Liver (tissue), 3 donors: ENCODE data around the gene EVI2A.

Experiments used
- ATF3 ChIP-seq: IDR thresholded peaks from 2 replicates; pipeline ENCODE4 v1.6.1; 2016; ENCODE audit warnings: antibody characterized with exemption
- CTCF ChIP-seq: fragments of 150-350 bp; IDR thresholded peaks from 2 replicates; pipeline ENCODE4 v1.5.1; 2017; ENCODE audit warnings: improper control_type of control experiment, low read depth, low read length; ENCODE audit not compliant: missing input control
- EGR1 ChIP-seq, 2 donors: IDR thresholded peaks; 2 replicates each; pipeline ENCODE4 v1.6.1; 2016 to 2018; ENCODE audit warnings: antibody characterized with exemption in 2 of 2, low read depth in 2 of 2
- HNF4A ChIP-seq, 2 donors: conservative IDR thresholded peaks; 2 replicates each; pipeline ENCODE4 v1.6.1; 2016; ENCODE audit warnings: antibody characterized with exemption in 2 of 2, mild to moderate bottlenecking in 2 of 2
- REST ChIP-seq: IDR thresholded peaks from 2 replicates; pipeline ENCODE4 v1.6.1; 2016; ENCODE audit warnings: antibody characterized with exemption, mild to moderate bottlenecking
- ZBTB33 ChIP-seq: IDR thresholded peaks from 2 replicates; pipeline ENCODE4 v1.6.1; 2016; ENCODE audit warnings: antibody characterized with exemption
- donor health status: healthy.
- donor health status: healthy.

GRCh38 chr17:31274252-31274651 lies 47.2 kb downstream of the EVI2A start:
- TF ChIP-seq CTCF (no peak), ZBTB33 (no peak), REST (peak; percentile 36), HNF4A (conservative IDR thresholded peaks at IDR 0.05) (peak; percentile 31 to 32), EGR1 (IDR thresholded peaks at IDR 0.05; ENCODE audit: low read depth in 2 of 2) (no peak), ATF3 (peak; percentile 53)
